HepG2 (cell line): ENCODE results near the gene GPR152. TPM values are rescaled to one million over a fixed set of nuclear protein-coding genes. Genes with fewer than 3 reads are reported as not detected.

Experiments used
- ARNT2 ChIP-seq: sonication (generic); formaldehyde crosslinking; IDR thresholded peaks from 2 replicates; pipeline ENCODE4 v1.8.0; 2022; ENCODE audit warnings: mild to moderate bottlenecking, low read depth, missing genetic modification reagents, moderate library complexity
- BHLHE40 ChIP-seq: IDR thresholded peaks from 2 replicates; pipeline ENCODE4 v1.6.1; 2011; ENCODE audit warnings: low read length, improper control_type of control experiment
- BRD4 ChIP-seq: sonication (generic); formaldehyde crosslinking; IDR thresholded peaks from 2 replicates; pipeline ENCODE4 v1.4.0; 2020; ENCODE audit warnings: missing genetic modification reagents
- GTF2F1 ChIP-seq: fragments of 150-350 bp; IDR thresholded peaks from 2 replicates; pipeline ENCODE4 v1.6.1; 2014; ENCODE audit warnings: low read length
- HMGA1 ChIP-seq: sonication (generic); formaldehyde crosslinking; conservative IDR thresholded peaks from 2 replicates; pipeline ENCODE4 v1.4.0; 2020; ENCODE audit warnings: missing genetic modification reagents
- HNRNPLL ChIP-seq: fragments of 200-400 bp; formaldehyde crosslinking; IDR thresholded peaks from 2 replicates; pipeline ENCODE4 v1.6.1; 2017; ENCODE audit warnings: mild to moderate bottlenecking, low read depth, low read length; ENCODE audit not compliant: poor library complexity, severe bottlenecking
- LCORL ChIP-seq, 2 experiments: fragments of 450-650 bp in 1 of 2; sonication (generic) in 1 of 2; formaldehyde crosslinking in 1 of 2; IDR thresholded peaks; 2 replicates each; pipeline versions ENCODE4 v1.5.0 to v1.6.1; 2017 to 2020; ENCODE audit warnings: antibody characterized with exemption in 1 of 2, missing genetic modification reagents in 1 of 2
- MYC ChIP-seq: sonication (generic); formaldehyde crosslinking; IDR thresholded peaks from 2 replicates; pipeline ENCODE4 v1.9.0; 2021; ENCODE audit warnings: missing genetic modification reagents, borderline replicate concordance
- PATZ1 ChIP-seq: sonication (generic); formaldehyde crosslinking; IDR thresholded peaks from 2 replicates; pipeline ENCODE4 v1.4.0; 2020; ENCODE audit warnings: missing genetic modification reagents
- PHF8 ChIP-seq: sonication (generic); formaldehyde crosslinking; IDR thresholded peaks from 2 replicates; pipeline ENCODE4 v1.5.0; 2020; ENCODE audit warnings: missing genetic modification reagents
- POLR2A ChIP-seq, 2 experiments: IDR thresholded peaks; 2 replicates each; pipeline ENCODE4 v1.6.1; 2011; ENCODE audit warnings: low read depth in 2 of 2, low read length in 2 of 2, mild to moderate bottlenecking in 1 of 2, moderate library complexity in 1 of 2; ENCODE audit not compliant: insufficient read depth in 1 of 2
- POLR2G ChIP-seq: fragments of 200-400 bp; formaldehyde crosslinking; IDR thresholded peaks from 2 replicates; pipeline ENCODE4 v1.6.1; 2018; ENCODE audit warnings: mild to moderate bottlenecking, low read depth, low read length, moderate library complexity
- PRMT3 ChIP-seq: sonication (generic); formaldehyde crosslinking; IDR thresholded peaks from 2 replicates; pipeline ENCODE4 v1.8.1; 2022; ENCODE audit warnings: low read depth, mild to moderate bottlenecking, moderate library complexity, missing genetic modification reagents, borderline replicate concordance
- PTBP1 ChIP-seq: fragments of 200-400 bp; formaldehyde crosslinking; IDR thresholded peaks from 2 replicates; pipeline ENCODE4 v1.6.1; 2018; ENCODE audit warnings: low read length, low read depth; ENCODE audit not compliant: poor library complexity, severe bottlenecking
- RXRA ChIP-seq: sonication (generic); formaldehyde crosslinking; IDR thresholded peaks from 2 replicates; pipeline ENCODE4 v1.5.1; 2020; ENCODE audit warnings: missing genetic modification reagents
- SAFB2 ChIP-seq: sonication (generic); formaldehyde crosslinking; IDR thresholded peaks from 2 replicates; pipeline ENCODE4 v1.5.1; 2020; ENCODE audit warnings: missing genetic modification reagents, low read depth, mild to moderate bottlenecking, borderline replicate concordance
- SOX13 ChIP-seq, 3 experiments: fragments of 450-650 bp in 1 of 3; sonication (generic) in 1 of 3; formaldehyde crosslinking in 1 of 3; IDR thresholded peaks in 2 of 3; conservative IDR thresholded peaks in 1 of 3; 2 replicates each; pipeline versions ENCODE4 v1.5.0 to v1.6.1; 2016 to 2020; ENCODE audit warnings: antibody characterized with exemption in 1 of 3, mild to moderate bottlenecking in 1 of 3, missing compliant biosample characterization in 1 of 3, missing genetic modification reagents in 1 of 3, moderate library complexity in 1 of 3
- ZBTB33 ChIP-seq: sonication (generic); formaldehyde crosslinking; IDR thresholded peaks from 2 replicates; pipeline ENCODE4 v1.4.0; 2020; ENCODE audit warnings: missing genetic modification reagents
- ZBTB7B ChIP-seq: sonication (generic); formaldehyde crosslinking; IDR thresholded peaks from 2 replicates; pipeline ENCODE4 v1.4.0; 2020; ENCODE audit warnings: missing genetic modification reagents
- ZFP37 ChIP-seq: sonication (generic); formaldehyde crosslinking; IDR thresholded peaks from 2 replicates; pipeline ENCODE4 v1.4.0; 2020; ENCODE audit warnings: missing genetic modification reagents, borderline replicate concordance
- ZIK1 ChIP-seq: sonication (generic); formaldehyde crosslinking; IDR thresholded peaks from 2 replicates; pipeline ENCODE4 v1.5.0; 2020; ENCODE audit warnings: mild to moderate bottlenecking, low read depth, missing genetic modification reagents, borderline replicate concordance
- ZKSCAN1 ChIP-seq: fragments of 150-350 bp; IDR thresholded peaks from 2 replicates; pipeline ENCODE4 v1.6.1; 2014; ENCODE audit warnings: low read length
- ZNF44 ChIP-seq: sonication (generic); formaldehyde crosslinking; IDR thresholded peaks from 2 replicates; pipeline ENCODE4 v1.5.1; 2020; ENCODE audit warnings: mild to moderate bottlenecking, missing genetic modification reagents
- ZNF446 ChIP-seq: sonication (generic); formaldehyde crosslinking; IDR thresholded peaks from 2 replicates; pipeline ENCODE4 v1.5.0; 2020; ENCODE audit warnings: mild to moderate bottlenecking, missing genetic modification reagents
- ZNF547 ChIP-seq: sonication (generic); formaldehyde crosslinking; IDR thresholded peaks from 2 replicates; pipeline ENCODE4 v1.5.1; 2020; ENCODE audit warnings: mild to moderate bottlenecking, missing genetic modification reagents
- ZNF883 ChIP-seq: sonication (generic); formaldehyde crosslinking; IDR thresholded peaks from 2 replicates; pipeline ENCODE4 v1.5.1; 2020; ENCODE audit warnings: mild to moderate bottlenecking, missing genetic modification reagents; ENCODE audit errors: not compliant biosample characterization
- polyA plus RNA-seq, 8 experiments: library from polyadenylated mRNA; depleted of rRNA in 3 of 8; stranded (reverse) in 7 of 8; unstranded in 1 of 8; fragments of >200 nt; fragmentation: Illumina TruSeq in 4 of 8; extraction: Trizol in 4 of 8; gene quantifications; 2 replicates each; pipeline versions ENCODE4 v1.2.1 to v1.2.3, GENCODE V29; 2011 to 2016; ENCODE audit warnings: low read depth in 4 of 8, missing spikeins in 1 of 8, mixed read lengths in 1 of 8; ENCODE audit not compliant: insufficient read depth in 1 of 8
- total RNA-seq, 5 experiments: library from RNA; depleted of rRNA; stranded (reverse); fragments of >200 nt; fragmentation: Illumina TruSeq; extraction: Trizol; gene quantifications; 2 replicates each; pipeline ENCODE4 v1.2.3, GENCODE V29; 2016; ENCODE audit warnings: low read depth in 1 of 5

The GPR152 gene
- total and polyA plus RNA-seq, 2 of the 13 experiments (the other 11 are each of a cell fraction or from before 2014, with no cell fraction given) = not detected

- TF ChIP-seq PATZ1 (CRISPR knock-in tag) = no peak
- peak; percentile 67 for TF ChIP-seq ZNF883 (CRISPR knock-in tag)
- TF ChIP-seq ZIK1 (CRISPR knock-in tag) = no peak
- no peak for TF ChIP-seq ZBTB33 (CRISPR knock-in tag)
- TF ChIP-seq ARNT2 (CRISPR knock-in tag) = peak; percentile 73; the same call in 1 of the 2 replicates
- peak; percentile 68 for TF ChIP-seq PHF8 (CRISPR knock-in tag)
- no peak for TF ChIP-seq LCORL (IDR thresholded peaks at IDR 0.05)
- peak; percentile 51; the same call in 1 of the 2 replicates for TF ChIP-seq LCORL (CRISPR knock-in tag; IDR thresholded peaks at IDR 0.05)
- peak; percentile 24; the same call in 1 of the 2 replicates for TF ChIP-seq ZNF446 (CRISPR knock-in tag)
- TF ChIP-seq BHLHE40 = peak; percentile 72
- TF ChIP-seq ZBTB7B (CRISPR knock-in tag) = peak; percentile 15; the same call in 1 of the 2 replicates
- peak; percentile 59; the same call in 1 of the 2 replicates for TF ChIP-seq MYC
- TF ChIP-seq ZKSCAN1 = no peak
- TF ChIP-seq BRD4 (CRISPR knock-in tag) = 0 out of 2 replicates have a peak, but pooled peaks have one; percentile 65
- TF ChIP-seq ZFP37 (CRISPR knock-in tag) = 0 out of 2 replicates have a peak, but pooled peaks have one; percentile 12
- peak; percentile 70 for TF ChIP-seq PTBP1
- peak; percentile 70 to 89; a peak in 3 of 4 replicates for TF ChIP-seq POLR2A (IDR thresholded peaks at IDR 0.05; ENCODE audit: insufficient read depth in 1 of 2, low read depth in 2 of 2, low read length in 2 of 2)
- TF ChIP-seq HMGA1 (CRISPR knock-in tag) = no peak
- TF ChIP-seq ZNF44 (CRISPR knock-in tag) = 0 out of 2 replicates have a peak, but pooled peaks have one; percentile 66
- peak; percentile 30; the same call in 1 of the 2 replicates for TF ChIP-seq SAFB2 (CRISPR knock-in tag)
- peak; percentile 15; the same call in 1 of the 2 replicates for TF ChIP-seq RXRA (CRISPR knock-in tag)
- TF ChIP-seq PRMT3 = no peak
- peak; percentile 37 for TF ChIP-seq HNRNPLL
- TF ChIP-seq ZNF547 (CRISPR knock-in tag) = peak; percentile 46; the same call in 1 of the 2 replicates
- TF ChIP-seq POLR2G = peak; percentile 82
- TF ChIP-seq GTF2F1 = 0 out of 2 replicates have a peak, but pooled peaks have one; percentile 54
- TF ChIP-seq SOX13 (IDR thresholded peaks at IDR 0.05) = no peak
- TF ChIP-seq SOX13 (CRISPR knock-in tag; conservative IDR thresholded peaks at IDR 0.05 in 1 of 2, IDR thresholded peaks at IDR 0.05 in 1 of 2) = 0 out of 4 replicates have a peak, but pooled peaks of 1 of the 2 experiments have one; percentile 18
Observed at GRCh38 chr11:67464411-67465188, 12.1 kb upstream of the GPR152 start (continued).
